GM18951 (cell line): ENCODE measurements around the gene ADAMTS19.

ENCODE experiments used
- POLR2A ChIP-seq: IDR thresholded peaks from 4 replicates; pipeline ENCODE4 v1.6.1; 2011; ENCODE audit warnings: mild to moderate bottlenecking; ENCODE audit not compliant: insufficient read length, insufficient read depth; ENCODE audit errors: extremely low read depth
- in situ Hi-C: fragments of 300-500 bp; cut with MboI; formaldehyde crosslinking; loops from one replicate; pipeline ENCODE4 v1.12.0; 2022; ENCODE audit warnings: low sequenced_read_pairs, mixed read lengths, inconsistent platforms; ENCODE audit not compliant: unreplicated experiment

The ADAMTS19 gene

DNA sequence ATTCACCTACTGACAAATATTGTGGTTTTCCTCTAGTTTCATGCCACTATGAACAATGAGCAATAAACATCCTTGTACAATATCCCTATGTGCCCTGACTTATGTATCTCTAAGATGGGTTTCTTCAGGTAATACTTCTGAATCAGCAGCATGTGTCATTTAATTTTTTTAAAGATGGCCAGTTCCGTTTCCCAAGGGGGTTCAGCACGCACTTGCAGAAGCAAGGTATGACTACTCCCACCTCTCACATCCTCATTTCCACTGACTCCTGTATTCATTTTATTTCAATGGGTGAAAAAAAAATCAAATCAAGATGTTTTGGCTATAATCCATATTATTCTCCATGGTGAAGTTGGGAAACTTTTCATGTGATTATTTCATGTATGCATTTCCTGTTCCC lies 14.7 kb upstream of the ADAMTS19 start:
- no peak for TF ChIP-seq POLR2A
- in situ Hi-C loops, result no loop called here

DNA sequence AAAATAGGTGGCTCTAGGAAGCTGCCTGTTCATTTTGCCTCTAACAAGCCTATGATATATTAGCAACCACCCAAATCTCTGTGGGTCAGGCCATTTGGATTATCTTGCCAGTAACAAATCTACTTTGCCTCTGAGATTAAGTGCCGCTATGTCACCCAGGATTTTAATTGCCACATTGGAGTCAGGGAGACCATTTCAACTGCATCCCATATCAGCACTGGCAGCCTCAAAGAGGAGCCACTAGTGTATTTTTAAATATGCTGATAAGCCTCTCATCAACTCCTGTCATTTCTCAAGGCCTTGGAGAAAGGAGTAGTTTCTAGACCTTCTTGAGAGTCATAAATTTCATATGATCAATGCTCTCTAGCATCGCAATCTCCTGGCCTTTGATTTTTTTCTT lies 12.1 kb upstream of the ADAMTS19 start:
- in situ Hi-C loops, result no loop called here
- TF ChIP-seq POLR2A, result no peak

DNA sequence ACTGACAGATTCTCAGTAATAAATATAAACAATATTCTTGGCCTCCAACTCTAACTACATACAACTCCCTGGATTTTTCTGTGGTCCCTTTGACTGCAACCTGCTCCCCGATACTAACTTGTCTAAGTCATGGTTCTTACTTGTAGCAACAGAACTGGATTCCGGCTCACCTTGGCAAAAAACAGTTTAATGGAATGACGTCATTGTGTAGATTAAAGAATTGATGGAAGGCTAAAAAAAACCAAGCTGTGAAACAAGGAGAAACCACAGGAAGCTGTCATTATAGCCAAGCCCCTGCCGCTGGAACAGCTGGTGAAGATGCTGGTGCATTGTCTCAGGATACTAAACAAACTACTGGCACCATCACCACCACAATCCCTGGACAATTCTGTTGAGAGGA lies 11.4 kb upstream of the ADAMTS19 start:
- in situ Hi-C loops, result no loop called here
- no peak for TF ChIP-seq POLR2A

DNA sequence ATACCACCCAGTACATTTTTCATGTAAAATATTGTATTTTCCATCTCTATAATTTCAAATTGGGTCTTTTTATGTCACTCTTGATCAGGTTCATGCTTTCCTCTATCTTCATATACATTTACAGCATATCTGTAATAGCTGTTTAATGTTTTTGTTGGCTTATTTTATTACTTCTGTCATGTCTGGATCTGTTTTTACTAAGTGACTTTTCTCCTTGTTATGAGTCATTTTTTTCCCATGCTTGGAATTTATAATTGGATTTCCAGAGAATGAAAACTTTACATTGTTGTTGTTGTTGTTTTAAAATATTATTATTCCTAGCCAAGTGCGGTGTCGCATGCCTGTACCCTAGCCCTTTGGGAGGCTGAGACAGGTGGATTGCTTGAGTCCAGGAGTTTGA lies 5.6 kb upstream of the ADAMTS19 start:
- TF ChIP-seq POLR2A, result no peak
- in situ Hi-C loops, result no loop called here

DNA sequence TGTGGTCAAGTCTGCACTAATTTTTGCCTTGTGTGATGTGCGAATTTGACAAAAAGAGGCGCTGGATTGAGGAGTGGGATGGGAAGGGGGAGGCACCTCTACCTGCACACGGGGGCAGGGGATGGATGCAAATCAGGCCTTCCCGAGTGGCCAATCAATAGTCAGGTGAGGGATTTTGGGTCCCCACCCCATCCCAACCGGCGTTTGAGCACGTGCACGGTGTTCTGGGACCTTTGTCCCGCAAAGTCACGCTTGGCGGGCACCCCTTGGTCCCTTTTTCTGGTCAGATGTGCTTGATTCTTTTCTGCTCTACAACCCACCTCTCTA lies 685 bp upstream of the ADAMTS19 start:
- TF ChIP-seq POLR2A, result no peak
- in situ Hi-C loops, result no loop called here

DNA sequence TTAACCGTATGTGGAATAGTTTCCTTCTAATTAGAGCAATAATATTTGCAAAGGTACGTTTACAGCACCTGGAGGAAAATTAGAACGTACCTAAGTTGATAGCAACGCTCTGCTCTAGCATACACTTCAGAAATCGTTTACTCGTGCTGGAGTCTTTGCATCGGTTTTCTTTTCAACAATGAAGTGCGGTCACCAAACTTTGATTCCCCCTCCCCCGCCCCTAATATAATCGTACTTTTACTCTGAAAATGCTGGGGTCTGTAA lies 506 bp downstream of the ADAMTS19 start:
- in situ Hi-C loops, result no loop called here

DNA sequence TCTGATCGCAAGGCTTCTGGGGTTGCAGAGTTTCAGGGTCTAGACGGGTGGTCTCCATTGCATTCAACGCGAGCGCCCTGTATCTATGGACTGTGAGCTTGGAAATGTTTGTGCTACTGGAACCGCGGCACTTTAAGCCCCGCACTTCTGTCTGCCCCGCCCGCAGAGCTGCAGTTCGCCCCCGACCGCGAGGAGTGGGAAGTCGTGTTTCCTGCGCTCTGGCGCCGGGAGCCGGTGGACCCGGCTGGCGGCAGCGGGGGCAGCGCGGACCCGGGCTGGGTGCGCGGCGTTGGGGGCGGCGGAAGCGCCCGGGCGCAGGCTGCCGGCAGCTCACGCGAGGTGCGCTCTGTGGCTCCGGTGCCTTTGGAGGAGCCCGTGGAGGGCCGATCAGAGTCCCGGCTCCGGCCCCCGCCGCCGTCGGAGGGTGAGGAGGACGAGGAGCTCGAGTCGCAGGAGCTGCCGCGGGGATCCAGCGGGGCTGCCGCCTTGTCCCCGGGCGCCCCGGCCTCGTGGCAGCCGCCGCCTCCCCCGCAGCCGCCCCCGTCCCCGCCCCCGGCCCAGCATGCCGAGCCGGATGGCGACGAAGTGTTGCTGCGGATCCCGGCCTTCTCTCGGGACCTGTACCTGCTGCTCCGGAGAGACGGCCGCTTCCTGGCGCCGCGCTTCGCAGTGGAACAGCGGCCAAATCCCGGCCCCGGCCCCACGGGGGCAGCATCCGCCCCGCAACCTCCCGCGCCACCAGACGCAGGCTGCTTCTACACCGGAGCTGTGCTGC lies 1.0 kb downstream of the ADAMTS19 start:
- in situ Hi-C loops, result no loop called here

More for the DNA sequence above, 506 bp downstream of the ADAMTS19 start:
- TF ChIP-seq POLR2A, result no peak

DNA sequence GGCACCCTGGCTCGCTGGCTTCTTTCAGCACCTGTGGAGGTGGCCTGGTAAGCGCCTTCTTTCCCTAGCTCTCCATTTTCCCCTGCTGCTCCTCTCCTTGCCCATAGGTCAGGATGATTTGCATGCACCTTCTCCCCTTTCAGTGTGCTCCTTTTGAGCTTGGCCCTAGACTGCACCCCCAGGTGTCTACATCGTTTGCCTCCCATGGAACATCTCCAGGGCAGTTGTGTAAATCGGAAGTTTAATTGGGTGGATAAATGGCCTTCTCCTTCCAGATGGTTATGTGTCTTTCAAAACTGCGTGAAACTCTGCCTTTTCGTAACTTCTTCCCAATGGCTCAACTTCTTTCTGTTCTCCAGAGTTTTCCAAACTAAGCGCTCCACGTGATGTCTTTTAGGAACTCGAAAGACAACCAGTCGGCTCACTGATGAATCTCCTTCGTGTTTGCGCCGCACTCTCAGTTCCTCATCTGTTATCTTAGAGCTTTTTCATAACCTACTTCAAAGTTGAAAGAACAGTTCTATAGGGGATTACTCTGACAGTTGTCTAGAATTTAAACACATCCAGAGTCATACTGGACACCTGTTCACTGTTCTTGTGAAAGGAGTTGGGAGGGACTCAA lies 1.7 kb downstream of the ADAMTS19 start:
- in situ Hi-C loops, result no loop called here
- no peak for TF ChIP-seq POLR2A

More for the DNA sequence above, 1.0 kb downstream of the ADAMTS19 start:
- no peak for TF ChIP-seq POLR2A

DNA sequence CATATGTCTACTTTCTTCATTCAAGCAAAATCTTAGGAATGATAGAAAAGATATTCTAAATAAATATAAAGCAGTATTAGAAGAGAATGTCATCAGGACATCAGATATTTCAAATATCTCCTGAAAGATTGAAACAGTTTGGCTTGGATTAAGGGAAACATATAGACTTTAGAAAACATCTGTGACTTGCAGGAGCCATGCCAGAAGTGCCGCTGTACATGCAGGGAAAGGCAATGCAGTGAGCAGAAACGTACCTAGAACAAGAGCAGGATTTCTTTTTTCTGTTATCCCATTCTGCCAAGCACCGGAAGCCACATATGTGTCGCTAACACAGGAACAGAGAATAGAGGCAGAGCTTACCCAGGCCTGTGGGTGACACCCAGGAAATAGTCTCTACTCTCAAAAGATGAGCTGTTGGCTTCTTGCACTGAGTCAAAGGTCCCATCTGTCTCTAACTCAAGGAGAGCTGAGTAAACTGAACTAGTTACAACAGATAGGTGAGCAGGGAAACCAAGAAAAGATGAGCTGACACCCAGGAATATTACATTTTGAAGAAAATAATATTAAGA lies 5.8 kb downstream of the ADAMTS19 start:
- in situ Hi-C loops, result no loop called here
- TF ChIP-seq POLR2A, result no peak

DNA sequence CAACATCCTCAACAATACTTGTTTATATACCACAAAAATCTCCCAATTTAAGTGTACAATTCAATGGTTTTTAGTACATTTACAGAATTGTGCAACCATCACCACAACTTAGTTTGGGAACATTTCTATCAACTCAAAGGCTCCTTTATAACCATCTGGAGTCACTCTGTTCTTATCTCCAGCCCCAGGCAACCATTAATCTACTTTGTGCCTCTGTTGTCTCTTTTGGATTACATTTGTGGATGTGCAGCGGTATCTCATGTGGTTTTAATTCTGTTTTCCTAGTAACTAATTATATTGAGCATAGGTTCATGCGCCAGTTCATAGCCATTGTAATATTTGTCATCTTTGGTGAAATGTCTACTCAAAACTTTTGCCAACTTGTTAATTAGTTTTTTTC lies 14.4 kb downstream of the ADAMTS19 start:
- in situ Hi-C loops, result no loop called here
- TF ChIP-seq POLR2A, result no peak

DNA sequence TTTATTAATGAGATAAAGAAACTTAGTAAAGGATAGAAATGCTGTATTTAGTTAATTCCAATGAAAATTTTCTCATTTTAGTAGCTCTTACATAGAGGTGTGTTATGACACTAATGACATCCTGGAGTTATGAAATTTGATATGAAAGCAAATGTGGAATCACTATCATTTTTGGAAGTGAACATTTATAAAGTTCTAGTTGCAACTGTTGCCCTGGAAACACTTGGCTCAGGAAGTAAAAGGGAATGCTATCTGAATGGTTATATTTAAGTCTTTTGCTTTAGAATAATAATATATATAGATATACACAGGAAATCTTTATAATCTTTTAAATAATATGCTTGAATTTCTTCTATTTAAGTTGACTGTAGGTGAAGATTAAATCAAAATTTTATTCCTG lies 16.7 kb downstream of the ADAMTS19 start:
- in situ Hi-C loops, result no loop called here
- no peak for TF ChIP-seq POLR2A

DNA sequence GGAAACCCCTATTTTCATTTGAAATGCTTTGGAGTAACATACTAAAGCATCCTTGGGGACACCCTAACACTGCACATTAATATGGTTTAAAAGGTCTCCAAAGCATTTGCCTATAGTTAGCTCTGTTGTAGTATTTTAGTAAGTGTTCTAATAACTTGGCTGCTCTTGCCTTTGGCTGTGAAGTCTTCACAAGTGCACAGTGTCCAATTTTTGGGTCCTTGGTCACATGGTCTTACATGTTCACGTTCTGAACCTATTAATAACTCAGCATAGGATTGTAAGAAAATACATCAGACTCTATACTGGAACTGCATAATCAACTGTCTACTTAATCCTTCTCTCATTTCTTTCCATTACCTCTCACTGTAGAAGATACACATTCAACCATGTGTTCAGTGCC lies 17.4 kb downstream of the ADAMTS19 start:
- in situ Hi-C loops, result no loop called here
- no peak for TF ChIP-seq POLR2A

DNA sequence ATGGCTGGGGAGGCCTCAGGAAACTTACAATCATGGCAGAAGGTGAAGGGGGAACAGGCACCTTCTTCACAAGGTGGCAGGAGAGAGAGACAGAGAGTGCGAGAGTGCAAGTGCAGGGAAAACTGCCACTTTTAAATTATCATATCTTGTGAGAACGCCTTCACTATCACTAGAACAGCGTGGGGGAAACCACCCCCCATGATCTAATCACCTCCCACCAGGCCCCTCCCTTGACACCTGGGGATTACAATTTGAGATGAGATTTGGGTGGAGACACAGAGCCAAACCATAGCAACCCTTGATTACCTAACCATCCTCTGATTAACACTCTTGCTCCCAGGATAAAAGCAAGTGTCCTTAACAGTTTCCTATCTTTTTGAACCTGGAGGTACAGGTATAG lies 21.1 kb downstream of the ADAMTS19 start:
- no peak for TF ChIP-seq POLR2A
- in situ Hi-C loops, result no loop called here

DNA sequence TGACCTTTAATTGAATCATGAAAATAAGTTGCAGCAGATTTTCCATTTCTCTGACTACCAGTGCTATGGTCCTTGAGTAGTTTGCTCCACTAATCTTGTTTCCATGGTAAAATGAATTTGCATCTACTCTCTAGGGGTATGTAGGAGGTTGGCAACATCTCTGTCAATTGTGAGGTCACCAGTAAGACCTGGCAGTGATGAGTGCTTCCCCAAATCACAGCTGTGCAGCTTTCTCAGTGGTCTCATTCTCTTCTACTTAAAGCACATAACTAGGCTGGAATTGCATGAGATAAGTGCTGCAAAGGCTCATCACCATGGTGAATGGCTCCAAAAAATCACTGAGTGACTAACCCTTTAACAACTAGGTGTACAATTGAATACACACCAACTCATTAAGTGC lies 36.3 kb downstream of the ADAMTS19 start:
- in situ Hi-C loops, result no loop called here
- no peak for TF ChIP-seq POLR2A
